ENCODE results near the gene ABCB8. TPM values are rescaled to one million over a fixed set of nuclear protein-coding genes. Genes with fewer than 3 reads are reported as not detected.
A peak's percentile ranks its signal among the peaks of the same experiment; 100 is the strongest.

The ABCB8 gene
- total RNA-seq, 1 donor from 2014 or later, result 56.9 TPM

GRCh38 chr7:151047976-151048815, 19.9 kb downstream of the ABCB8 start, which contains the start of gene ASIC3:
ASIC3 (plus strand) TSS chr7:151048531; CDS start chr7:151048886, 355 bp downstream.
- intact Hi-C loops (cut with micrococcal nuclease), result no loop called here
- no peak within 1 kb of the TSS for H3K27ac Mint-ChIP-seq
- H3K9me3 Mint-ChIP-seq, result no peaks in the 10 kb centered on the region
- H3K36me3 Mint-ChIP-seq (ENCODE audit: low read depth), result peaks cover 7% of the 10 kb centered on the region
- H3K4me1 Mint-ChIP-seq (ENCODE audit: low read depth), result peaks cover 9% of the 10 kb centered on the region
- H3K27me3 Mint-ChIP-seq (ENCODE audit: insufficient read depth), result peaks cover 10% of the 10 kb centered on the region
- H3K4me3 Mint-ChIP-seq, result no peak within 1 kb of the TSS
- DNase-seq (ENCODE audit: low spot score), result no peak

DNA sequence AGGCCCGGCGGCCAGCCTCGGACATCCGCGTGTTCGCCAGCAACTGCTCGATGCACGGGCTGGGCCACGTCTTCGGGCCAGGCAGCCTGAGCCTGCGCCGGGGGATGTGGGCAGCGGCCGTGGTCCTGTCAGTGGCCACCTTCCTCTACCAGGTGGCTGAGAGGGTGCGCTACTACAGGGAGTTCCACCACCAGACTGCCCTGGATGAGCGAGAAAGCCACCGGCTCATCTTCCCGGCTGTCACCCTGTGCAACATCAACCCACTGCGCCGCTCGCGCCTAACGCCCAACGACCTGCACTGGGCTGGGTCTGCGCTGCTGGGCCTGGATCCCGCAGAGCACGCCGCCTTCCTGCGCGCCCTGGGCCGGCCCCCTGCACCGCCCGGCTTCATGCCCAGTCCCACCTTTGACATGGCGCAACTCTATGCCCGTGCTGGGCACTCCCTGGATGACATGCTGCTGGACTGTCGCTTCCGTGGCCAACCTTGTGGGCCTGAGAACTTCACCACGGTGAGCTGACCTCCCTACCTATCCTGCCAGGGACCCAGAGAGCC, 20.7 kb downstream of the ABCB8 start:
- Mint-ChIP-seq H3K36me3 (ENCODE audit: low read depth) (peaks cover 7% of the 10 kb centered on the region), H3K27me3 (ENCODE audit: insufficient read depth) (peaks cover 10% of the 10 kb centered on the region), H3K4me1 (ENCODE audit: low read depth) (peaks cover 12% of the 10 kb centered on the region), H3K4me3 (no peak overlapping the region), H3K9me3 (no peaks in the 10 kb centered on the region), H3K27ac (no peak overlapping the region)
- no peak for DNase-seq (ENCODE audit: low spot score)
- intact Hi-C loops (cut with micrococcal nuclease), result no loop called here

GRCh38 chr7:151051108-151051507, 22.9 kb downstream of the ABCB8 start:
- peaks cover 10% of the 10 kb centered on the region for H3K27me3 Mint-ChIP-seq (ENCODE audit: insufficient read depth)
- H3K4me1 Mint-ChIP-seq (ENCODE audit: low read depth), result peaks cover 13% of the 10 kb centered on the region
- peaks cover 5% of the 10 kb centered on the region for H3K36me3 Mint-ChIP-seq (ENCODE audit: low read depth)
- H3K27ac Mint-ChIP-seq, result no peak overlapping the region
- peak; percentile 58 for DNase-seq (ENCODE audit: low spot score)
- no peak overlapping the region for H3K4me3 Mint-ChIP-seq
- no peaks in the 10 kb centered on the region for H3K9me3 Mint-ChIP-seq
- intact Hi-C loops (cut with micrococcal nuclease), result no loop called here

DNA sequence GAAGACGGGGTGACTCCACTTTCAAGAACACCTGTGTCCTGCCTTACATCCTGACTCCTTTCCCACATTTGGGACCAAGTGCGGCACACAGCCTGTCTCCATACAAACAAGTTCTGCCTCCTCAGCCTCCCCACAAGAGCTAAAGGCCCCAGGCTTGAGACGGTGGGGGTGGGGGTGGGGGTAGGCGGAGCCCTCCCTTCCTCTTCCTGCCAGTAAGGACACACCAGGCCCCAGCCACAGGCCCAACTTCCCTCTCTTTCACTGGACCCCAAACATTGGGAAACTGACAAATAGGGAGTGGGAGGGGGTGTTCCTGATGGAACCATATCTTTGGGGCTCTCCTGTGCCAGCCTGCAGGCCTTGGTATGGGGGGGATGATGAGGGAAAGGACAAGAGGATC, 24.8 kb downstream of the ABCB8 start:
- peaks cover 5% of the 10 kb centered on the region for H3K36me3 Mint-ChIP-seq (ENCODE audit: low read depth)
- H3K4me3 Mint-ChIP-seq, result no peak overlapping the region
- no peaks in the 10 kb centered on the region for H3K9me3 Mint-ChIP-seq
- peaks cover 29% of the 10 kb centered on the region for H3K4me1 Mint-ChIP-seq (ENCODE audit: low read depth)
- peaks cover 10% of the 10 kb centered on the region for H3K27me3 Mint-ChIP-seq (ENCODE audit: insufficient read depth)
- intact Hi-C loops (cut with micrococcal nuclease), result no loop called here
- no peak overlapping the region for H3K27ac Mint-ChIP-seq
- no peak for DNase-seq (ENCODE audit: low spot score)

- Mint-ChIP-seq H3K27ac (no peak overlapping the region), H3K27me3 (ENCODE audit: insufficient read depth) (peaks cover 10% of the 10 kb centered on the region), H3K4me1 (ENCODE audit: low read depth) (peaks cover 33% of the 10 kb centered on the region), H3K36me3 (ENCODE audit: low read depth) (peaks cover 5% of the 10 kb centered on the region), H3K9me3 (no peaks in the 10 kb centered on the region), H3K4me3 (no peak overlapping the region)
- intact Hi-C loops (cut with micrococcal nuclease), result no loop called here
- DNase-seq (ENCODE audit: low spot score), result no peak
Measured at GRCh38 chr7:151053751-151054150, 25.5 kb downstream of the ABCB8 start.

DNA sequence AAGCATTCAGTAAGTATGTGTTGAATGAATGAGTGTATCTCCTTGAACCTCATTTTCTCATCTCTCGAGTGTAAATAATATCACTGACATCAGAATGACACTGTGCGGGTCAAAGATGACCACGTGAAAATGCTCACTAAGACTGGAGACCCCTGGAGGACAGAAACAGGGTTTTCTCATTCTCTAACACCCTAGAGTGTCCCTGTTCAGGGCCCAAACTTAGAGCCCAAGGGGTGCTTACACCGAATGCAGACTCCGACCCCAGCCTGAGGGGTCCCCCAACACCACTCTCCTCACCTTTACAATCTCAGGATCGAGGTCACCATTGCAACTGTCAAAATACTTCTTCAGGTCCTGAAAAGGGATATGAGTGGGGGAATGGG, 28.0 kb downstream of the ABCB8 start:
- no peak for DNase-seq (ENCODE audit: low spot score)
- intact Hi-C loops (cut with micrococcal nuclease), result no loop called here
- no peak overlapping the region for H3K27ac Mint-ChIP-seq
- H3K27me3 Mint-ChIP-seq (ENCODE audit: insufficient read depth), result no peaks in the 10 kb centered on the region
- no peaks in the 10 kb centered on the region for H3K9me3 Mint-ChIP-seq
- H3K4me1 Mint-ChIP-seq (ENCODE audit: low read depth), result peaks cover 49% of the 10 kb centered on the region
- H3K4me3 Mint-ChIP-seq, result peak overlapping the region; percentile 93
- H3K36me3 Mint-ChIP-seq (ENCODE audit: low read depth), result peaks cover 5% of the 10 kb centered on the region

DNA sequence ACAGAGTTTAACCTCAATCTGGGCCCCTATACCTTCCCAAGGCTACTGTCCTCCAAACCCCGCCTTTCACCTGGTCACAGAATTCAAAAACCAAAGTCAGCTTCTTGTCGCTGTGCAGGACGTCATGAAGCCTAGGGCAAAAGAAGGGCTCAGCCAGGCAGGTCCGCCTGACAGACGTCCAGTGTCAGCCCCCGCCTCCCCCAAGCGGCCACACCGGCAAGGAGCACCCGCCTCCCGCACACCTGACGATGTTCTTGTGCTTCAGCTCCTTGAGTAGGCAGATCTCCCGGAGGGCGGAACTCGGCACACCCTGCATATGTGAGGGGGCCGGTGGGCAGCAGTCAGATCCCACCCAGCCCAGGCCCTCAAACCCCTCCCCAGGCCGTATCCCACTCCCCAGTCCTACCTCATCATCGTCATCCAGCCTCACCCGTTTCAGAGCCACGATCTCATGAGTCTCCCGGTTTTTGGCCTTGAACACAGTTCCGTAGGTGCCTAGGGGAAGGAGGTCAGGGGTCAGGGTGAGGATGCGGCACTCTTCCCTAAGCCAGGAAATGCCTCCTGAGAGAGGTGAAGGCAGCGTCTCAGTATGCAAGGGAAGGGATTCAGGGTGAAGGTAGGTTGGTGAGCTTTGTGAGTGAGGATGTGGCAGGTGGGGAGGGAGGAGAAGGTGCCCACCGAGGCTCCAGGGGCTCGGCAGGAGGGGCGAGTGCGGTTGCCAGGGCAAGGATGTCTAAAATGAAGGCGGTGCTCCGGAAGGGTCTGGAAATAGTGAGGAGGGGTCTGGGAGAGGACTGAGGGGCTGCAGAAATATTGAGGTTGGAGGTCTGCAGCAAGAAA, 28.6 kb downstream of the ABCB8 start:
- peaks cover 55% of the 10 kb centered on the region for H3K4me1 Mint-ChIP-seq (ENCODE audit: low read depth)
- peak overlapping the region; percentile 92 for H3K27ac Mint-ChIP-seq

DNA sequence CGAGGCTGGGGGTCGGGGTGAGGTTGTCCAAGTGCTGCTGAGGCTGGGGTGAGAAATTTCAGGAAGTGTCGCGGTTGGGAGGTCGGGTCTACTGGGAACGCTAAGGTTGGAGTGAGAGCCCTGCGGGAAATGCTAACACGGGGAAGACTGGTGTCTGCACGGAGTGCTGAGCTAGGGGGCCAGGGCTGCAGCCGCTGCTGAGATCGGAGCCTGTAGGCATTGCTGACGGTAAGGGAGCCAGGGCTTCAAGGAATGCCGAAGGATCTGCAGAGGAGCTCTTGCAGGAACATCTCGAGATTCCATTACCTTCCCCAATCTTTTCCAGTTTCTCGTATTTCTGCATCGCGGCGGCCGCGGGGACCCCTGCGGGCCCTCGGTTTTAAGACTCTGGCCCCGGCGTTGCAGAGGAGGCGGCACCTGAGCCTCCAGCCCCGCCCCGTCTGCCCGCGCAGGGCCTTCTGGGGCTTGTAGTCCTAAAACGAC, 29.3 kb downstream of the ABCB8 start, which contains the start of gene CDK5:
Gene CDK5 (minus strand): TSS at position 392 of the 483 bp plus-strand sequence. CDS start 49 bp downstream, at position 343.
- H3K9me3 Mint-ChIP-seq, result no peaks in the 10 kb centered on the region
- H3K27ac Mint-ChIP-seq, result peak within 1 kb of the TSS; percentile 92
- no peak for DNase-seq (ENCODE audit: low spot score)
- peaks cover 53% of the 10 kb centered on the region for H3K4me1 Mint-ChIP-seq (ENCODE audit: low read depth)
- intact Hi-C loops (cut with micrococcal nuclease), result loop anchor here (1.0 kb wide), 1 partner anchor 49 kb away; no protein-coding TSS in a partner anchor
- peak within 1 kb of the TSS; percentile 93 for H3K4me3 Mint-ChIP-seq
- H3K36me3 Mint-ChIP-seq (ENCODE audit: low read depth), result peaks cover 4% of the 10 kb centered on the region
- H3K27me3 Mint-ChIP-seq (ENCODE audit: insufficient read depth), result no peaks in the 10 kb centered on the region

More for the DNA sequence above, 28.6 kb downstream of the ABCB8 start:
- Mint-ChIP-seq H3K36me3 (ENCODE audit: low read depth) (peaks cover 5% of the 10 kb centered on the region), H3K4me3 (peak overlapping the region; percentile 93), H3K27me3 (ENCODE audit: insufficient read depth) (no peaks in the 10 kb centered on the region), H3K9me3 (no peaks in the 10 kb centered on the region)
- DNase-seq (ENCODE audit: low spot score), result no peak
- intact Hi-C loops (cut with micrococcal nuclease), result loop anchor here (1.0 kb wide), 1 partner anchor 49 kb away; no protein-coding TSS in a partner anchor

GRCh38 chr7:151057989-151058780, 29.9 kb downstream of the ABCB8 start:
- Mint-ChIP-seq H3K36me3 (ENCODE audit: low read depth) (no peaks in the 10 kb centered on the region), H3K4me3 (peak overlapping the region; percentile 93), H3K27ac (peak overlapping the region; percentile 92), H3K4me1 (ENCODE audit: low read depth) (peaks cover 46% of the 10 kb centered on the region), H3K27me3 (ENCODE audit: insufficient read depth) (no peaks in the 10 kb centered on the region), H3K9me3 (no peaks in the 10 kb centered on the region)
- peak; percentile 95 for DNase-seq (ENCODE audit: low spot score)
- intact Hi-C loops (cut with micrococcal nuclease), result loop anchor here (1.0 to 2.0 kb wide), 7 partner anchors 19 to 736 kb away; partner anchors contain the start of genes ABCB8, ABCF2 and FASTK

DNA sequence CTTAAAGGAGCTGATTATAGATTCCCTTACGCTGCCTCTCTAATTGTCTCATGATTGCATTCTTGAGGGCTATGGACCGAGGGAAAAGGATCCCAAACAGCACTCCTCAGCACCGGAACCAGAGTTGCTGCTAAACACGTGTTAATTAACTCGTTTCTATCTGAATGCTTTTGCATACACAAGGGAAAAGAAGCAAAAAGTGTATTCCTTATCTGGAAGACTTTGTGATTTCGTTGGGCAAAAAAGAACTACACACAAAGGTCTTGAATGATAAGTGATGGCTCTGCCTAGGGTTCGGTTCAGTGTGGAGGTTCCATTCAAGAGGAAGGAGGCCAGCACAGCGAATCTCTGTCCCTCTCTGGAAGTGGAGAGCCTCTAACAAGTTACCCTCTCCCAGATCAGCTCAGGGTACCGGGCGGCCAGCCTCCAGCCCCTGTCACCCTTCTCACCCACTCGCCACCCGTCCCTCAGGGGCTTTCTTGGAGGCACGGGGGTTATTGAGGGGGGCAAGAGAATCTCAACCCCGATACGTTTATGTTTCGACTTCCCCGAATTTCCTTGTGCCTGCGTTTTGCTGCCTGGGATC, 30.6 kb downstream of the ABCB8 start:
- Mint-ChIP-seq H3K9me3 (no peaks in the 10 kb centered on the region), H3K4me1 (ENCODE audit: low read depth) (peaks cover 44% of the 10 kb centered on the region), H3K4me3 (peak overlapping the region; percentile 93), H3K27ac (peak overlapping the region; percentile 92), H3K27me3 (ENCODE audit: insufficient read depth) (no peaks in the 10 kb centered on the region), H3K36me3 (ENCODE audit: low read depth) (no peaks in the 10 kb centered on the region)
- intact Hi-C loops (cut with micrococcal nuclease), result loop anchor here (1.0 to 2.0 kb wide), 7 partner anchors 20 to 737 kb away; partner anchors contain the start of genes ABCB8, ABCF2 and FASTK
- DNase-seq (ENCODE audit: low spot score), result no peak

DNA sequence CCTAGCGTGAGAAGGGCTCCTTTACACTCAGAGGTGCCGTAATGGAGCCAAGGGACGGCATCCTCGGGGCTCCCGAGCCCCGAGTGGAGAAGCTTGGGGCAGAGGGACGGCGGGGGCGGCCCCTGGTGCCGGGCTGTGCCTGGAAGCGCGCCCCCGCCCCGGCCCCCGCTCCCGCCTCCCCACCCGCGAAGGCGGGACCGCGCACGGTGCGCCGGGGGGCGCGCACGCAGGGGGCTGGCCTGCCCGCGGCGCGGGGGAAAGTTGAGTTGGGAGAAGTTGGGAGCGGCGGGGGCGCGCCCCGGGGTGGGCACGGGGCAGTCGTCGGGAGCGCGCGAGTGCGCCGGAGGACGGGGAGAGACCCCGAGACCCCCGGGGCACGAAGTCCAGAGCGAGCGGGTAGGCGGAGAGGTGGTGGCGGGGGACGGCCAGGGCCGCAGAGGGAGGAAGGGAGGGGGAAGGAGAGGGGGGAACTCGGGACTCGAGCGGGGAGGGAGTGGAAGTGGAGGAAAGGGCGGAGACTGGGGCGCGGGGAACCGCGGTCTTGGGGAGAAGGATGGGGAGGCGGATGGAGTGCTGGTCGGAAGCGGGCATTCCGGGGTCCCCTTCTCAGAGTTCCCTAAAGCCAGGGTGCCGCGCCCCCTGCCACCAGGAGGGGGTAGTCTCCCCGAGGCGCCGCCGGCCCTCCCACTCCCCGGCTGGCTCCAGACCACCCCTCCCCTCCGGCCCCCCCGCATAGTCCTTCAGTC, 31.3 kb downstream of the ABCB8 start, which contains the start of gene SLC4A2:
Gene SLC4A2 (plus strand): TSS at position 223 of the 746 bp plus-strand sequence. CDS start 2,399 bp downstream, outside the sequence.
- Mint-ChIP-seq H3K9me3 (no peaks in the 10 kb centered on the region), H3K4me1 (ENCODE audit: low read depth) (peaks cover 44% of the 10 kb centered on the region), H3K4me3 (peak within 1 kb of the TSS; percentile 93), H3K27me3 (ENCODE audit: insufficient read depth) (no peaks in the 10 kb centered on the region), H3K27ac (peak within 1 kb of the TSS; percentile 92), H3K36me3 (ENCODE audit: low read depth) (no peaks in the 10 kb centered on the region)
- peak; percentile 70 for DNase-seq (ENCODE audit: low spot score)
- intact Hi-C loops (cut with micrococcal nuclease), result loop anchor here (1.0 to 2.0 kb wide), 2 partner anchors 41 to 52 kb away; no protein-coding TSS in a partner anchor
